AG08395 (cell line): Measurements from ENCODE around the gene ZNF319.

Experiments used
- DNase-seq: peaks from one replicate; pipeline ENCODE4 v3.0.0; 2012; ENCODE audit warnings: mixed read lengths, low spot score

ZNF319 gene

DNA sequence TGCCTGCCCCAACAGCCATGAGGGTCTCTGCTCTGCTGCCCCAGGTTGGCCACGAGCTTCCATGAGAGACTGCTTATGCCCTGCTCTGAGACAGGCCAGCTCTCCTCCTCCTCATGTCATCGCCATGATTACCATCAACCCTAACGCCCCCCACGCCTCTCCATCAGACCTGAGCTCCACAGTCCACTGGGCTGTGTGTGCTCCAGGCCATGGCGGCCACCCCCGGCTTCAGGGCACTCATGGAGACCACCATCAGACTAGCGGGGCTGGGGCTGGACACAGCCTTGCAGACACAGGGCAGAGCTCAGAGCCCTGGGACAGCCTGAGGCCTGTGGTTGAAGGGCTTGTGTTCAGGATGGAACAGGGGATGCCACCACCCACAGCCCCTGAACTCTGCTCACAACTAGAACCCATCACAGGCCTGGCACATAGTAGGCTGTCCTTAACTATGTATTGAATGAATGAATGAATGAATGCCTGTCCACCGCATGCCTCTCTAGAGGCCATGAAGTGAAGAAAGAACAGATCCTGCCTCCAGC, 44.1 kb downstream of the ZNF319 start:
- DNase-seq: no peak

DNA sequence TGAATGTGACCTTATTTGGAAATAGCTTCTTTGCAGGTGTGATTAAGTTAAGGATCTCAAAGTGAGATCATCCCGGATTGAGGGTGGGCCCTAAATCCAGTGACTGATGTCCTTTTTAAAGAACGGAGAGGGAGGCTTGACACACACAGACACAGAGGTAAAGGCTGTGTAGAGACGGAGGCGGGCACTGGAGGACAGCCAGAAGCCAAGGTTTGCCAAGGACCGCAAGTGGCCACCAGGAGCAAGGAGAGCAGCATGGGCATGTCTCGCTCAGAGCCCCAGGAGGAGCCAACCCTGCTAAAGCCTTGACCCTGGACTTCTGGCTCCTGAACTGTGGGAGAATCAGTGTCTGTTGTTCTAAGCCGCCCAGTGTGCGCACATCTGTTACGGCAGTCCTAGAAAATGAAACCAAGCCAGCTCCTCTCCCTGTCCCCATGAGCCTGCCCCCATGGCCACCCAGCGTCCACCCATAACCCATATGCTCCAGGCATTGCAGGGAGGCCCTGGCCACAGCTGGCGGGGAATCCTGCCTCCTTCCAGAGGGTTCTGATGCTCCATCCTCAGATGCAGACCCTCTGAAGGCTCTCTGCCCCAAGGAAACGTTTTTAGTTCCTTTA, 44.8 kb downstream of the ZNF319 start:
- no peak for DNase-seq

DNA sequence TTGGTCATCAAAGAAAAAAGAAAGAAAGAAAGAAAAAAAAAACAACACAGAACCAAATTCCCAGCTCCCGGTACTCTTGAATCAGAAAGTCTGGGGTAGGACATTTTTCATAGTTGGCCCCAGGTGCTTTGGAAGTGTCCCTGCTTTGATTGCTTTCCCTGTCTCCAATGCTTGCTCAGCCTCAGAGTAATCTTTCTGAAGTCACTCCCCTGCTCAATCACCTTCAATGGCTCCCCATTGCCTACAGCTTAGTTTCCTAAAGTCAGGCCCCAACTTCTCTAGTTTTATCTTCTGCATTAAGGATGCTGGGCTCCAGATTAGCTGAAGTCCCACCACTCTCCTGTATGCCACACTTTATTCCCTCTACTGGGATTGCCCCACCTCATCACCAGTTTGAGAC, 46.6 kb downstream of the ZNF319 start:
- DNase-seq: no peak

DNA sequence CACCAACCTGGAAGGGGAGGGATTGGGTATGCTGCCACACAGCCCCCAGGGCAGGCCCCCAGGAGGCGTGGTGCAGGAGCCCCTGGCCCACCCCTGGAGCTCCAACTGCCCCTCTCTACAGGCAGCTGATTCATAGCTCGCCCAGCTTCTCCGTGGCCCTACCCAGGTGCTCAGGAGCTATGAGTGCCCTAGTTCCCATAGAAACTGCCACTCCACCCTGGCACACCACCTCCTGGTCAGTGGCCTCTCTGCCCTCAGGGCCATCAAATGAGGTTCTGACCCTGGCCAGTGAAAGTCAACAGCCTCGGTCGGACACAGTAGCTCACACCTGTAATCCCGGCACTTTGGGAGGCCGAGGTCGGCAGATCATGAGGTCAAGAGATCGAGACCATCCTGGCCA, 47.6 kb downstream of the ZNF319 start:
- DNase-seq: no peak

DNA sequence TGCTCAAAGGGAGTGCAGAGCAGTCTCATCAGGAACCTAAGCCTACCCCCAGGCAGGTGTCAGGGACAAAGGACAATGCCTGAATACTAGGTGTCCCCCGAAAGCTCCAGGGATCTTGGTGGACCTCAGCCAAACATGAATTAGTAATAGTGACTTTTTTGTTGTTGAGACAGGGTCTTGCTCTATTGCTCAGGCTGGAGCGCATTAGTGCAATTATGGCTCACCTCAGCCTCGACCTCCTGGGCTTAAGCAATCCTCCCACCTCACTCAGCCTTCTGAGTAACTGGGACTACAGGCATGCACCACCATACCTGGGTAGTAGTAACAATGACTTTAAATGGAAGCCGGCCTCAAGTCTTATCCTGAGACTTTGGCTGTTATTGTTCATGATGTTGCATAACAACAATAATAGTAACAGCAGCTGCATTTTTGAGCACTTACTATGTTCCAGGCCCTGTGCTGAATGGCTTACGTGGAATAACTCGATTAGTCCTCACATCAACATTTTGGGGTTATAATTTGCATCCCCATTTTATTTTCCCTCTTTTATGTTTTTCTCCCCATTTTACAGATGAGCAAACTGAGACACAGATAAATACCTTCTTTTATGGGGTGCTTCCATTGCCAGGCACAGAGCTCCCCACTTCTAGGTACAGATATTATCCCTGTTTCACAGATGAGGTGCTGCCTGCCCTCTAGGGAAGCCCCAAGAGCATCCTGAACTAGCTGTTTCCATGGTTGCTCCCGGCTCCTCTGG, 49.1 kb downstream of the ZNF319 start:
- DNase-seq: no peak

DNA sequence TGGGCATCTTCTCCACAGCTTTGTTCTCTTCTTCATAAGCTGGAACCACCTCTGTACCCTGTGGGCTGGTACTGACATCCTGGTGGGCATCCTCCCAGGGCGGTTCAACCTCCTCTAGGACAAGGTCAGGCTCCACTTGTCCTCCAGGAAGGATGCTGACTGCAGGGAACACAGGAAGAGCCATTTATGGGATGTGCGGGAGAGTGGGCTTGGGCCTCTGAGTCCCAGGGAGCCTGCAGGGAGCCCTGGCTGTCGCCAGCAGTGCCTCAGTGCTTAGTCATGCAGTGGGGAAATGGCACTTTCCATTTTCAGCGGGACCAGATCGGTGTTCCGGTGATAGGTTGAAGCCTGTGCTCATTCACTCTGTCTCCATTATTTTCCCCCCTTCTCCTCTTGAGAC, 50.1 kb downstream of the ZNF319 start:
- DNase-seq: no peak

DNA sequence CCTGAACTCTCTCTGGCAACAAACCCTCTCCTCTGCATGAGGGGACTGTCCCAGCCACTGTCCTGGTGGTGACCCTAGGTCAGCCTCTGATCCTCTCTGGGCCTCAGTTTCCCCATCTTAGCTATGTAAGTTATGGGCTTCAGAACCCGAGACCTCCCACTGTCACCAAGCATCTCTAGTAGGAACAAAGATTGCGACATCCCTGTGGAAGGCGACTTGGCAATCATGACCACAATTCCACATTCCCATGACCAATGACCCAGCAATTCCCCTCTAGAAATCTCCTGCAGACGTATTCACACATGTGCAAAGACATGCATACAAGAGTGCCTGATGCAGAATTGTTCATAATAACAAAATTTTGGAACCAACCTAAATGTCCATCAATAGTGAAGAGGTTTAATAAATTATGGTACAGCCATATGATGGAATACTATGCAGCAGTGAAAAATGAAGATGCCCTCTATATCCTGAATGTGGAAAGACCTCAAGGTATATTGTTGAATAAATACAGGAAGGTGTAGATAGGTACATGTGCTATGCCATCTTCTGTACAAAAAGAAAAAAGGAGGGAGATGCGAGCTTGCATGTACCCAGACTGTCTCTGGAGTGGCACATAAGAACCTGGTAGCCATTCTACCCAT, 50.8 kb downstream of the ZNF319 start:
- no peak for DNase-seq

DNA sequence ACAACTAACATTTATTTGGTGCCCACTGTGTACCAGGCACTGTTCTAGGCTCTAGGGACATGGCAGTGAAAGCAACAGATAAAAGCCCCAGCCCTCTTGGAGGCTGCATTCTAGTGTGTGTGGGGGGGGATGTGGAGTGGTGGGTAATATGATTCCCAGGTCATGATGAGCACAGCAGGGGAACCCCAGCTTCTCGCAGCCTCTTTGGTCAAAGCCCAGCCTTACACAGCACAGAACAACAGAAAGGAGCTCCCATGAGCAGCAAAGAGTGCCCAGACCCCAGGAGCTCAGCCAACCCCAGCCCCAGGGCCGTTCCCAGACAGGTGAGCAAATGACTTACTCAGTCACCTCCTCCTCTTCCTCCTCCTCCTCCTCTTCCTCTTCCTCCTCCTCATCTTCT, 51.5 kb downstream of the ZNF319 start:
- DNase-seq: no peak

DNA sequence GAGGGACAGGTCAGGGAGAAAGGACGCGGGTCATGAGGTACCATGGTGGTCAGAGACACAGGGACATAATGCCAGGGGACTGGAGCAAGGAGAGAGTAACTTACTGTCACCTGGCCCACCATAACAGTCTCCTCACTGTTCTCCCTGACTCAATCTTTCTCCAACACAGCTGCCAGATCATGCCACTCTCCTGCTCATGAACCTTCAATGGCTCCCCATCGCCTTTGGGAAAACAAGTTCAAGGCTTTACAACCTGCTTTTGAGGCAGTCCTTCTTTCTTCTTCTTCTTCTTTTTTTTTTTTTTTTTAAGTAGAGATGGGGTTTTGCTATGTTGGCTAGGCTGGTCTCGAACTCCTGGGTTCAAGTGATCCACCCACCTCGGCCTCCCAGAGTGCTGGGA, 52.4 kb downstream of the ZNF319 start:
- no peak for DNase-seq

DNA sequence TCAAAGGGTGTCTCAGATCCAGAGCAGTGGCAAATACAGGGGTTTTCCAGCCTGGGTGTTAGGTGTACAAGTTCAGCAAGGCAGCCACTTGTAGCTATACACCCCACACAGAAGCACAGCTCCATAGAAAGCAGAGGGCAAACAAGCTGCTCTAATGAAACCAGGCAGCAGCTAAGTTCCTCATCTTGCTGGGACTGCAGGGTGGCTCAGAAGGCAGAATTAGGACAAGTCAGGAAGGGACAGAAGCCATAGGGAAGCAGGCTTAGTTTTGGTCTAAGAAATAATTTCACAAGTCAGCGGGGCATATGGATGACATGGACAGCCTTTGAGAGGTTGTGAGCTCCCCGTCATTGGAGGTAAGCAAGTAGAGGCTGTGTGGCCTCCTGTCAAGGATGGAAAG, 53.2 kb downstream of the ZNF319 start:
- no peak for DNase-seq

DNA sequence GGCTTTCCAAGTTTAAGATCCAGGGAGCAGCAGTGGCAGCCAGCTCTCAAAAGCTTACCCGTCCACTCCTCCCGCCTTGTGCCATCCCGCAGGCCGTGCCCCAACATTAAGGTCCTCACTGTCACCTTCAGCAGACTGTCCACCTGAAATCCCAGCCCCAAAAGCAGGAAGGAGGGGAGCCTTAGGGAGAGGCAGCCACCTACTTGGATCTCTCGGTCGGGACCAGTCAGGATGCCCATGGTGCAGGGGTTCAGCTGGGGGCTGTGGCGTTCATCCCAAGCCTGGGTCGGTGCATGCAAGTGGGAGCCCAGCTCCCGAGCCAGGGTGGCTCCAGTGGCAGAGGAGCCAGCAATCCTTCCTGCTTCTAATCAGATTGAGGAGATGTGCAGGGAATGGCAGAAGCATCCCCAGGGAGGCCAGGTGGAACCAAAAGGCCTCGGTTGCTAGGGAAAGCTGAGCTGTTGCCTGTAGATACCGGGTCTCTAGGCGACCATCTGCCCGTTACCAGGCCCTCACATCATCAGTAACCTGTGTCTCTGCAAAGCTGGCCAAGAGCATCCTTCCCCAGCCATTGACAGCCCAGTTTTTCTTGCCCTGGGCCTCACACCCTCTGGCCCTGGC, 54.2 kb downstream of the ZNF319 start:
- no peak for DNase-seq

DNA sequence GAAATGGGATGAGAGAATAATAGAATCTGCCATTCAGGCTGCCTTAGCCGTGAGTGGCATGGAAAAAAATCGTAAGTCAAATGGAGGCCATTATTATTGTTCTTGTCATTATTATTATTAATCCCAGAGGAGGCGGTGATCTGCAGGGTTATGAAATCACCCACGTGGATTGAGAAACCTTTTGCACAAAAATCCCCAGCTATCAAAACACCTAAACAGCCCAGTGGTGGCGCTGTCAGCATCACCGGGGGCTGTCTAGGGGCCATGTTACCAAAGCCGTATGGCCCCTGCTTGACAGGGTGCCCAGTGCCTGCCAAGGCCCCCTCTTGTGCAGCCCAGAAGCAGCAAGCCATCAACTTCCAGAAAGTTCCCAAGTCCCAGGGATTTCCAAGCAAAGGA, 54.7 kb downstream of the ZNF319 start:
- no peak for DNase-seq

DNA sequence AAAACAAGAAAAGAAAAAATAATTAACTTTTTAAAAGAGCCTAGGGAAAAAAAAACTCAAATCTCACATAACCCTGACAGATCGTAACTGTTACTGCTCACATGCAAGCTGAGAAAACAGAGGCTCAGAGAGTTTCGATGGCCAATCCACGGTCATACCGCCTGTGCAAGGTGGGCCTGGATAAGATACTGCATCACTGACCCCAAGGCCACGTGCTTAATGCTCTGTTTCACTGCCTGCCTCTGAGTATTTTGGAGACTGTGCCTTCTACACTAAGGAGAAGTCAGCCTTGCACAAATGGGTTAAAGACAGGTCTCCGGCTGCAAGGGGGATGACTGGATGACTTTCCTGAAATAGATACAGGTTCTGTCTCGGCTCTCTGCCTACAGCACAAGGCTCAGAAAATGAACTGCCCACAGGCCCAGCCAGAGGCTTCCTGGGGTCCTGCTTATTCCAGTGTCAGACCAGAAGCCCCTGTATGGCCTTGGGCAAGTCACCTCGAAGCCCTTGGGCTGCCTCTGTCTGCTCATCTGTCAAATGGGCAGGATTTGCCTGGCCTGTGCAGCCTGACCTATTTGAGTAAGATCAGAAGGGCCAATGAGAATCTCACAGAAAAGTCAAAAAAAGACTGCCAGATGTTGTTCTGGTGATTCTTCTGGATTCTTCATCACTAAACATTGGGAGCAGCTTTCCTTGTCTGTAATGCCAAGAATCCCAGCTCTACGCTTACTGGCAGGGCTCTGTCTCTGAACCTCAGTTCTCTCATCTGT, 55.3 kb downstream of the ZNF319 start:
- DNase-seq: no peak
